WTC11 (cell line): ENCODE data around the gene FBN2. TPM values are rescaled to one million over a fixed set of nuclear protein-coding genes. Genes with fewer than 3 reads are reported as not detected.

Source experiments
- ATAC-seq: fragments of 200-7000 bp; cut with Tn5 transposase; 2 replicates; pipeline ENCODE4 v1.10.0; 2021; ENCODE audit warnings: mild to moderate bottlenecking, moderate library complexity
- CTCF ChIA-PET: fragments of 300-600 bp; sonication (Branson Sonifier 250); formaldehyde crosslinking; loops from one replicate; lab custom pipeline; 2021; ENCODE audit warnings: antibody characterized with exemption; lab: Charles Lee
- POLR2A ChIA-PET: fragments of 350-600 bp; sonication (Branson Sonifier 250); formaldehyde crosslinking; loops from one replicate; lab custom pipeline; 2021; ENCODE audit warnings: antibody characterized with exemption; lab: Charles Lee
- DNase-seq: peaks from one replicate; pipeline ENCODE4 v3.0.0; 2021; ENCODE audit warnings: low spot score
- H3K27ac Mint-ChIP-seq: 2 replicates; pipeline ENCODE4 v1.8.0; 2021; ENCODE audit warnings: mixed read lengths
- H3K27me3 Mint-ChIP-seq: 2 replicates; pipeline ENCODE4 v1.8.0; 2021; ENCODE audit warnings: low read depth, mild to moderate bottlenecking, moderate library complexity, mixed read lengths
- H3K36me3 Mint-ChIP-seq: 2 replicates; pipeline ENCODE4 v1.8.0; 2021; ENCODE audit warnings: mixed read lengths
- H3K4me1 Mint-ChIP-seq: 2 replicates; pipeline ENCODE4 v1.8.0; 2022; ENCODE audit warnings: mixed read lengths
- H3K4me3 Mint-ChIP-seq: 2 replicates; pipeline ENCODE4 v1.8.0; 2021; ENCODE audit warnings: mild to moderate bottlenecking, moderate library complexity, mixed read lengths
- H3K9me3 Mint-ChIP-seq: 2 replicates; pipeline ENCODE4 v1.8.0; 2021; ENCODE audit warnings: mixed read lengths
- ARID4B ChIP-seq: sonication (generic); formaldehyde crosslinking; IDR thresholded peaks from 2 replicates; pipeline ENCODE4 v1.8.0; 2023; ENCODE audit warnings: missing genetic modification reagents, mild to moderate bottlenecking, borderline replicate concordance
- ATF2 ChIP-seq: sonication (generic); formaldehyde crosslinking; IDR thresholded peaks from 2 replicates; pipeline ENCODE4 v1.8.1; 2022; ENCODE audit warnings: low read depth, missing genetic modification reagents, borderline replicate concordance
- ATF3 ChIP-seq: sonication (generic); formaldehyde crosslinking; conservative IDR thresholded peaks from 2 replicates; pipeline ENCODE4 v1.8.1; 2022; ENCODE audit warnings: mild to moderate bottlenecking, missing genetic modification reagents
- CDX4 ChIP-seq: fragments of 250-450 bp; sonication (Bioruptor Pico); IDR thresholded peaks from 2 replicates; pipeline ENCODE4 v1.9.0; 2021; ENCODE audit warnings: moderate library complexity, mild to moderate bottlenecking, inconsistent platforms, borderline replicate concordance
- CTCF ChIP-seq: fragments of 200-600 bp; IDR thresholded peaks from 2 replicates; pipeline ENCODE4 v1.8.0; 2022; ENCODE audit warnings: antibody characterized with exemption
- ESRRA ChIP-seq: sonication (generic); formaldehyde crosslinking; IDR thresholded peaks from 2 replicates; pipeline ENCODE4 v1.8.1; 2022; ENCODE audit warnings: mild to moderate bottlenecking, missing genetic modification reagents, borderline replicate concordance
- FOXJ3 ChIP-seq: sonication (generic); formaldehyde crosslinking; IDR thresholded peaks from 2 replicates; pipeline ENCODE4 v1.9.0; 2021; ENCODE audit warnings: missing genetic modification reagents, mild to moderate bottlenecking, borderline replicate concordance
- FOXP1 ChIP-seq: sonication (generic); formaldehyde crosslinking; IDR thresholded peaks from 2 replicates; pipeline ENCODE4 v1.8.0; 2022; ENCODE audit warnings: missing genetic modification reagents, mild to moderate bottlenecking, moderate library complexity, borderline replicate concordance
- GABPB1 ChIP-seq: sonication (generic); formaldehyde crosslinking; IDR thresholded peaks from 2 replicates; pipeline ENCODE4 v1.8.1; 2023; ENCODE audit warnings: mild to moderate bottlenecking, missing genetic modification reagents
- HMGA2 ChIP-seq: fragments of 250-450 bp; sonication (Bioruptor Pico); IDR thresholded peaks from 2 replicates; pipeline ENCODE4 v1.4.0; 2021; ENCODE audit warnings: mild to moderate bottlenecking, moderate library complexity
- MXD4 ChIP-seq: fragments of 250-450 bp; sonication (Bioruptor Pico); IDR thresholded peaks from 2 replicates; pipeline ENCODE4 v1.8.0; 2021; ENCODE audit warnings: mild to moderate bottlenecking, moderate library complexity, borderline replicate concordance
- MYBL2 ChIP-seq: sonication (generic); formaldehyde crosslinking; IDR thresholded peaks from 2 replicates; pipeline ENCODE4 v1.8.1; 2023; ENCODE audit warnings: mild to moderate bottlenecking, moderate library complexity, missing genetic modification reagents
- NFATC4 ChIP-seq: fragments of 250-450 bp; sonication (Bioruptor Pico); IDR thresholded peaks from 2 replicates; pipeline ENCODE4 v1.9.0; 2021; ENCODE audit warnings: mild to moderate bottlenecking
- NR1H2 ChIP-seq: sonication (generic); formaldehyde crosslinking; IDR thresholded peaks from 2 replicates; pipeline ENCODE4 v1.9.0; 2021; ENCODE audit warnings: mild to moderate bottlenecking, moderate library complexity, missing genetic modification reagents
- PREB ChIP-seq: sonication (generic); formaldehyde crosslinking; IDR thresholded peaks from 2 replicates; pipeline ENCODE4 v1.8.1; 2022; ENCODE audit warnings: mild to moderate bottlenecking, missing genetic modification reagents, moderate library complexity, borderline replicate concordance
- PRRX2 ChIP-seq: fragments of 250-450 bp; sonication (Bioruptor Pico); IDR thresholded peaks from 2 replicates; pipeline ENCODE4 v1.8.0; 2021; ENCODE audit warnings: mild to moderate bottlenecking
- RELA ChIP-seq: sonication (generic); formaldehyde crosslinking; IDR thresholded peaks from 2 replicates; pipeline ENCODE4 v1.8.1; 2022; ENCODE audit warnings: missing genetic modification reagents, mild to moderate bottlenecking, borderline replicate concordance
- RORB ChIP-seq: fragments of 250-450 bp; sonication (Bioruptor Pico); IDR thresholded peaks from 2 replicates; pipeline ENCODE4 v1.9.0; 2021; ENCODE audit warnings: mild to moderate bottlenecking
- SP1 ChIP-seq: sonication (generic); formaldehyde crosslinking; conservative IDR thresholded peaks from 2 replicates; pipeline ENCODE4 v1.8.1; 2022; ENCODE audit warnings: missing genetic modification reagents
- TCF7 ChIP-seq: sonication (generic); formaldehyde crosslinking; IDR thresholded peaks from 2 replicates; pipeline ENCODE4 v1.8.0; 2022; ENCODE audit warnings: mild to moderate bottlenecking, low read depth, missing genetic modification reagents, moderate library complexity
- USF1 ChIP-seq: sonication (generic); formaldehyde crosslinking; IDR thresholded peaks from 2 replicates; pipeline ENCODE4 v1.8.0; 2022; ENCODE audit warnings: mild to moderate bottlenecking, missing genetic modification reagents
- USF2 ChIP-seq: sonication (generic); formaldehyde crosslinking; IDR thresholded peaks from 2 replicates; pipeline ENCODE4 v1.8.1; 2023; ENCODE audit warnings: mild to moderate bottlenecking, missing genetic modification reagents, moderate library complexity
- ZNF263 ChIP-seq: sonication (generic); formaldehyde crosslinking; IDR thresholded peaks from 2 replicates; pipeline ENCODE4 v1.8.1; 2022; ENCODE audit warnings: low read depth, mild to moderate bottlenecking, moderate library complexity, missing genetic modification reagents
- ZNF317 ChIP-seq: sonication (generic); formaldehyde crosslinking; IDR thresholded peaks from 2 replicates; pipeline ENCODE4 v1.8.1; 2023; ENCODE audit warnings: low read depth, mild to moderate bottlenecking, moderate library complexity, missing genetic modification reagents, borderline replicate concordance
- ZNF671 ChIP-seq: fragments of 250-450 bp; sonication (Bioruptor Pico); IDR thresholded peaks from 2 replicates; pipeline ENCODE4 v1.8.0; 2021; ENCODE audit warnings: mild to moderate bottlenecking
- total RNA-seq: library from RNA; stranded (reverse); gene quantifications from 3 replicates; pipeline ENCODE4 v1.2.3, GENCODE V29; 2021

FBN2 gene
- total RNA-seq, 1 experiment from 2014 or later: 56.7 TPM

GRCh38 chr5:128343168-128343567 lies 194.9 kb downstream of the FBN2 start (continued):
- TF ChIP-seq ARID4B (CRISPR knock-in tag) (no peak), NFATC4 (CRISPR knock-in tag) (no peak), PRRX2 (no peak), ATF2 (CRISPR knock-in tag) (no peak), USF1 (no peak), ZNF317 (CRISPR knock-in tag) (no peak), TCF7 (CRISPR knock-in tag) (no peak), FOXJ3 (CRISPR knock-in tag) (no peak)

- TF ChIP-seq NR1H2 (CRISPR knock-in tag) (no peak), CDX4 (CRISPR knock-in tag) (no peak), HMGA2 (CRISPR knock-in tag) (no peak), FOXP1 (no peak), RORB (CRISPR knock-in tag) (no peak), GABPB1 (CRISPR knock-in tag) (no peak), CTCF (no peak), MXD4 (CRISPR knock-in tag) (no peak), ZNF671 (CRISPR knock-in tag) (no peak), MYBL2 (no peak), FOXJ3 (CRISPR knock-in tag) (no peak), ATF3 (CRISPR knock-in tag) (no peak), RELA (CRISPR knock-in tag) (no peak), ZNF263 (CRISPR knock-in tag) (no peak), USF2 (CRISPR knock-in tag) (no peak), ESRRA (CRISPR knock-in tag) (no peak), PREB (no peak), SP1 (CRISPR knock-in tag) (no peak)
- POLR2A ChIA-PET: no interaction called here
- Mint-ChIP-seq H3K36me3 (peaks cover 35% of the 10 kb centered on the region), H3K9me3 (no peaks in the 10 kb centered on the region), H3K27me3 (no peaks in the 10 kb centered on the region), H3K4me3 (no peak overlapping the region), H3K4me1 (no peaks in the 10 kb centered on the region), H3K27ac (no peak overlapping the region)
- ATAC-seq (no peak), DNase-seq (no peak)
- CTCF ChIA-PET: no interaction called here
These were observed 197.0 kb downstream of the FBN2 start for GRCh38 chr5:128341056-128341455.
